ENCODE results near the gene OTULINL.

The OTULINL gene

DNA sequence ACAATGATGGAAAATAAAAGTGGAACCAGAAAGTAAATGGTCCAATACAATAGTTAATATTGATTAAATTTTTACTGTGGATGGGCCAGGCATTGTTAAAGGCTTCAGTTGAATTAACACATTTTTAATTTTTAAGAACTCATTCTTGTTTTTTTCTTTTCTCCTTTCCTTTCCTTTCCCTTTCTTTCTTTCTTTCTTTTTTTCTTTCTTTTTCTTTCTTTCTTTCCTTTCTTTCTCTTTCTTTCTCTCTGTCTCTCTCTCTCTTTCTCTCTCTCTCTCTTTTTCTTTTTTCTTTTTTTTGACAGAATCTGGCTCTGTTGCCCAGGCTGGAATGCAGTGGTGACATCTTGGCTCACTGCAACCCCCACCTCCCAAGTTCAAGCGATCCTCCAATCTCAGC, 13.3 kb upstream of the OTULINL start:
- Mint-ChIP-seq H3K27me3 (peaks cover 0 to 21% of the 10 kb centered on the region in 2 donors), H3K4me1 (no peaks in the 10 kb centered on the region), H3K27ac (no peak overlapping the region), H3K36me3 (no peaks in the 10 kb centered on the region), H3K9me3 (peaks cover 0 to 9% of the 10 kb centered on the region in 2 donors), H3K4me3 (no peak overlapping the region)
- DNase-seq (no peak), ATAC-seq (replicated peaks) (no peak)

GRCh38 chr5:14569948-14570691, 11.5 kb upstream of the OTULINL start:
- H3K27me3 Mint-ChIP-seq: peaks cover 3 to 14% of the 10 kb centered on the region in 2 donors
- no peak for ATAC-seq (replicated peaks)

DNA sequence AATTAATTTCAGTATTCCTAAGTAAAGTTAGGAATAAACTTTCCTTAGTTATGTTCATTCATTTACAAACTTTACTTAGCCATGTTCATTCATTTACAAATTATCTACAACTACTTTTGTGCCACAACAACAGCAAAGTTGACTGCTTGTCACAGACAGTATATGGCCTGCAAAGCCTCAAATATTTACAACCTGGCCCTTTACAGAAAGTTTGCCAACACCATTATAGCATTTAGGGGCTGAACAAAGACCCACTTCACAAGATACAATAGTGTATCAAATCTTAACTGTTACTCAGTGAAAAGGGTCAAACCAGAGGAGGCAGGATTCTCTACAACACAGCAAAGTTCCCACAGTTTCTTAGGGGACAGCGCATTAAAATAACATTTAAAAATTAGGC, 9.7 kb upstream of the OTULINL start:
- ATAC-seq (replicated peaks) (no peak), DNase-seq (no peak)
- H3K36me3 Mint-ChIP-seq: no peaks in the 10 kb centered on the region
- H3K4me1 Mint-ChIP-seq: peaks cover 6 to 8% of the 10 kb centered on the region in 2 donors
- H3K27ac Mint-ChIP-seq: no peak overlapping the region
- H3K27me3 Mint-ChIP-seq: peaks cover 0 to 3% of the 10 kb centered on the region in 2 donors
- no peak overlapping the region for H3K4me3 Mint-ChIP-seq
- peaks cover 0 to 5% of the 10 kb centered on the region in 2 donors for H3K9me3 Mint-ChIP-seq

More at GRCh38 chr5:14569948-14570691, 11.5 kb upstream of the OTULINL start:
- no peaks in the 10 kb centered on the region for H3K36me3 Mint-ChIP-seq
- H3K9me3 Mint-ChIP-seq: peaks cover 0 to 9% of the 10 kb centered on the region in 2 donors
- peaks cover 5 to 6% of the 10 kb centered on the region in 2 donors for H3K4me1 Mint-ChIP-seq
- no peak overlapping the region for H3K4me3 Mint-ChIP-seq
- no peak overlapping the region for H3K27ac Mint-ChIP-seq
- DNase-seq: no peak

- Mint-ChIP-seq H3K9me3 (peaks cover 0 to 1% of the 10 kb centered on the region in 2 donors), H3K27me3 (peaks cover 0 to 3% of the 10 kb centered on the region in 2 donors), H3K36me3 (no peaks in the 10 kb centered on the region), H3K4me3 (no peak overlapping the region), H3K4me1 (peaks cover 6 to 8% of the 10 kb centered on the region in 2 donors), H3K27ac (no peak overlapping the region)
- ATAC-seq (replicated peaks) (no peak), DNase-seq (no peak)
Observed at GRCh38 chr5:14572385-14572784, 9.2 kb upstream of the OTULINL start.

DNA sequence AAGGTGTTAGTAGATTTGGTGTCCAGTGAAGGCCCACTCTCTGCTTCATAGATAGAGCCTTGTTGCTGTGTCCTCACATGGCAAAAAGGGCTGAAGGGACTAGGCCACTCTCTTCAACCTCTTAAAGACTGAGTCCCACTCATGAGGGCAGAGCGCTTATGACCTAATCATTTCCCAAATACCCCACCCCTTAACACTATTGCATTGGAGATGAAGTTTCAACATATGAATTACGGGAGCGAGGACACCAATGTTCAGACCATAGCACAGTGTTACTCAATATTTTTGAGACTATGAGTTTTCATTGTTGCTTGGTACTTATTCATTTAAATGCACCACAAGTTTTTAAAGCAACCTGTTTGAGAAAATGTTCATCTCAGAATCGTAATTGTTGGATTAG, 8.8 kb upstream of the OTULINL start:
- H3K27ac Mint-ChIP-seq: no peak overlapping the region

DNA sequence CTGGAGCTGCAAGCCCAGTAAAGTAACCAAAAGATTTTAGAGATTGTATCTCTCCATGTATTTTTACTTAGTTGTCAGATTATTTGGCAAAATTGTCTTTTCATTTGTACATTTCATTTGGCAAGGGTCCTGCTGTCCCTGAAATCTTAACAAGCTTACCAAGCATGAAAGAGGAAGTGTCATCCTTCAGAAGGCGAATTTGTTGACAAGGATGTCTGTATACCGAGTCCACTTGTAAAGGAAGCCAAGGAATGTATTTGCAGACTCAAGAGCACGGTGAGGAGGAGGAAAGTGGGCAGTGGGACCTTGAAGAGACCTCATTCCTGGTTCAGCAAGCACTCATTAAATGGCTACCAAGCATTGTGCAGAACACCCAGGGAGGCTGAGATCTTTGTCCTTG, 7.5 kb upstream of the OTULINL start:
- H3K4me3 Mint-ChIP-seq: no peak overlapping the region
- ATAC-seq (replicated peaks) (no peak), DNase-seq (no peak)
- peak overlapping the region; percentile 11 for H3K27ac Mint-ChIP-seq
- peaks cover 6 to 8% of the 10 kb centered on the region in 2 donors for H3K4me1 Mint-ChIP-seq
- peaks cover 0 to 1% of the 10 kb centered on the region in 2 donors for H3K9me3 Mint-ChIP-seq
- H3K27me3 Mint-ChIP-seq: peaks cover 10 to 14% of the 10 kb centered on the region in 2 donors
- no peaks in the 10 kb centered on the region for H3K36me3 Mint-ChIP-seq

More for the DNA sequence above, 8.8 kb upstream of the OTULINL start:
- Mint-ChIP-seq H3K4me3 (no peak overlapping the region), H3K4me1 (peaks cover 6 to 8% of the 10 kb centered on the region in 2 donors), H3K27me3 (peaks cover 0 to 3% of the 10 kb centered on the region in 2 donors), H3K36me3 (no peaks in the 10 kb centered on the region), H3K9me3 (peaks cover 0 to 1% of the 10 kb centered on the region in 2 donors)
- no peak for DNase-seq
- no peak for ATAC-seq (replicated peaks)

DNA sequence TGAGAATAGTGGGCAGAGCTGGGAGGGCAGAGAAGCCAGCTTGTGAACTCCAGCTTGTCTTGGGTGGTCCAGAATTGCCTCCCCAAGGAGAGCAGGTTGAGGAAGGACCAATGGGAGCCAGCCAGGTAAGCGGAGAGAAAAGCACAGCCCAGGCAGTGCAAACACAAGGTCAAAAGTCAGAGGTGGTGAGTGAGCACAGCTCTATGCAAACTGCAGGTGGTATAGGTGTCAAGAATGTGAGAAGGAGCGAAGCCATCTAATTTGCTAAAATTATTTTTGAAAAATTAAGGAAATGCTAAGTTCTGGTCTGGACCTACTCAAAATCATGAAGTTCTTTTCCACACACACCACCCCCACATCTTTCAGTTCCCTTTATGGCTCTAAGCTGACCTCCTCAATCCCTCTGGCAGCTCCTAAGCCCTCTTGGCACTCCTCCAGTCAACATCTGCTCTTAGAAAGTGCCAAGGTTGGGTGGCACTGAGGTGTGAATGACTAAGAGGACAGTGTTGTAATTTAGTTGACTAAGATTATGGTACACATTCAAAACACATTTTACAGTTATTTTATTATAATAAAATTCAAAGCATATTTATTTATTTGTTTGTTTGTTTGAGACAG, 6.6 kb upstream of the OTULINL start:
- H3K9me3 Mint-ChIP-seq: peaks cover 0 to 1% of the 10 kb centered on the region in 2 donors
- no peak overlapping the region for H3K4me3 Mint-ChIP-seq
- no peak overlapping the region for H3K27ac Mint-ChIP-seq
- H3K36me3 Mint-ChIP-seq: no peaks in the 10 kb centered on the region
- H3K27me3 Mint-ChIP-seq: peaks cover 18 to 20% of the 10 kb centered on the region in 2 donors
- DNase-seq: no peak
- ATAC-seq (replicated peaks): peak; percentile 65 to 66
- H3K4me1 Mint-ChIP-seq: peaks cover 6 to 8% of the 10 kb centered on the region in 2 donors

GRCh38 chr5:14576206-14576605, 5.4 kb upstream of the OTULINL start:
- no peak for ATAC-seq (replicated peaks)
- no peak overlapping the region for H3K4me3 Mint-ChIP-seq
- no peak overlapping the region for H3K27ac Mint-ChIP-seq
- H3K27me3 Mint-ChIP-seq: peaks cover 25 to 31% of the 10 kb centered on the region in 2 donors
- H3K4me1 Mint-ChIP-seq: peaks cover 6 to 8% of the 10 kb centered on the region in 2 donors
- peaks cover 0 to 1% of the 10 kb centered on the region in 2 donors for H3K9me3 Mint-ChIP-seq
- no peak for DNase-seq
- no peaks in the 10 kb centered on the region for H3K36me3 Mint-ChIP-seq

GRCh38 chr5:14577079-14577725, 4.4 kb upstream of the OTULINL start:
- DNase-seq: no peak
- peaks cover 25 to 31% of the 10 kb centered on the region in 2 donors for H3K27me3 Mint-ChIP-seq
- no peak for ATAC-seq (replicated peaks)
- H3K4me1 Mint-ChIP-seq: peaks cover 6 to 8% of the 10 kb centered on the region in 2 donors
- no peak overlapping the region for H3K4me3 Mint-ChIP-seq
- peaks cover 0 to 1% of the 10 kb centered on the region in 2 donors for H3K9me3 Mint-ChIP-seq
- no peaks in the 10 kb centered on the region for H3K36me3 Mint-ChIP-seq
- no peak overlapping the region for H3K27ac Mint-ChIP-seq

- Mint-ChIP-seq H3K4me1 (peaks cover 8% of the 10 kb centered on the region in 2 donors), H3K36me3 (no peaks in the 10 kb centered on the region)
- no peak for ATAC-seq (replicated peaks)
Observed at GRCh38 chr5:14577971-14578370, 3.6 kb upstream of the OTULINL start.

GRCh38 chr5:14579246-14579645, 2.3 kb upstream of the OTULINL start:
- DNase-seq: no peak
- Mint-ChIP-seq H3K4me1 (peaks cover 5 to 8% of the 10 kb centered on the region in 2 donors), H3K9me3 (no peaks in the 10 kb centered on the region), H3K27ac (no peak overlapping the region), H3K27me3 (peaks cover 31 to 46% of the 10 kb centered on the region in 2 donors), H3K36me3 (no peaks in the 10 kb centered on the region), H3K4me3 (no peak overlapping the region)
- no peak for ATAC-seq (replicated peaks)

More at GRCh38 chr5:14577971-14578370, 3.6 kb upstream of the OTULINL start:
- H3K27me3 Mint-ChIP-seq: peaks cover 29 to 38% of the 10 kb centered on the region in 2 donors
- no peak for DNase-seq
- H3K9me3 Mint-ChIP-seq: no peaks in the 10 kb centered on the region
- no peak overlapping the region for H3K27ac Mint-ChIP-seq
- no peak overlapping the region for H3K4me3 Mint-ChIP-seq

DNA sequence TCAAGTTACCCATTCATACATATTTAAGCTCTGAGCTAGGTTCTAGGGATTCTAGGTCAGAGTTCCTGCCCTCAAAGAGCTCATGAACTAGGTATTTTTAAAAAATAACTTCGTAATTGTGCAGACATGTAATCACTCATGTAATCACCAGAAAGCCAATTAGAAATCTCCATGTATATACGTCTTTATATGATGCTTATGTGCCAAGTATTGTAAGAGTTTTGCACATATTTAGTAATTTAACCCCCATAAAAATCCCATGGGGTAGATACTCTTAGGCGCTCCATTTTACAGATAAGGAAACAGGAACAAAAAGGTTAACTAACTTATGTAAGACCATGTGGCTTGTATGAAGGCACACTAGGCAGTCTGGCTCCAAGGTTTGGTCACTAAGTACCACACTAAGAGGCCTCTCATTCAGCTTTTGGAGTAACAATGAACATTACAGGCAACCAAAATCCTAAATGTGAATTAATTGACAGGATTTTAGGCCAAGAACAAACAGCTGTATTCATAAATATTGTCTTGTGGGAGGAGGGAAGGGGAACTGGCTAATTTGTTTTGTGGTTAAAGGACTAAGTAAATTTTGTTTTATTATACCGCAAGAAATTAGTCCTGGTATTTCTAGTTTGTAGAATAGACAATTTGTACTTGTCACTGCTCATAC, 1.7 kb upstream of the OTULINL start:
- Mint-ChIP-seq H3K27me3 (peaks cover 30 to 53% of the 10 kb centered on the region in 2 donors), H3K36me3 (no peaks in the 10 kb centered on the region), H3K27ac (no peak overlapping the region), H3K4me1 (peaks cover 3 to 5% of the 10 kb centered on the region in 2 donors), H3K9me3 (no peaks in the 10 kb centered on the region), H3K4me3 (no peak overlapping the region)
- no peak for DNase-seq
- ATAC-seq (replicated peaks): no peak

GRCh38 chr5:14580398-14581034, 1.1 kb upstream of the OTULINL start:
- Mint-ChIP-seq H3K27ac (no peak overlapping the region), H3K27me3 (peaks cover 30 to 54% of the 10 kb centered on the region in 2 donors), H3K36me3 (no peaks in the 10 kb centered on the region)

More at GRCh38 chr5:14580398-14581034, 1.1 kb upstream of the OTULINL start:
- DNase-seq: no peak
- ATAC-seq (replicated peaks): no peak
- Mint-ChIP-seq H3K4me1 (peaks cover 0 to 2% of the 10 kb centered on the region in 2 donors), H3K4me3 (peak overlapping the region; percentile 44 to 82), H3K9me3 (no peaks in the 10 kb centered on the region)
